ENCODE results near the gene CSF3R.

GRCh38 chr1:36510418-36510817 is 27.7 kb upstream of the CSF3R start:
- TF ChIP-seq CTCF (conservative IDR thresholded peaks at IDR 0.05; ENCODE audit: low read depth, low read length) (no peak), EZH2phosphoT487 (IDR thresholded peaks at IDR 0.05; ENCODE audit: borderline replicate concordance, low read length) (no peak), EZH2 (IDR thresholded peaks at IDR 0.05; ENCODE audit: low read length, unreplicated experiment) (no peak)

Data from PC-3 (cell line).